Stimulated activated CD8-positive, alpha-beta memory T cell treated with anti-CD3 and anti-CD28 coated beads, Interleukin-2, amount 100 ng/mL, for 1 hour (primary cell): ENCODE measurements around the gene CIAO3.
"Not testable (repeated sequence)": the region's sequence is repeated elsewhere in the genome, so short reads cannot be mapped to it uniquely, and the experiment has no call there.

Source experiments
- DNase-seq, 2 donors: peaks; one replicate each; pipeline ENCODE4 v3.0.0-alpha.2; 2020; ENCODE audit warnings: low read depth in 2 of 2

CIAO3 gene

GRCh38 chr16:724188-725040 lies 16.4 kb downstream of the CIAO3 start:
- DNase-seq, result no peak

GRCh38 chr16:723695-724094 lies 17.1 kb downstream of the CIAO3 start:
- DNase-seq, result no peak

- DNase-seq, result no peak
Measured at GRCh38 chr16:722835-723633, 17.8 kb downstream of the CIAO3 start.

DNA sequence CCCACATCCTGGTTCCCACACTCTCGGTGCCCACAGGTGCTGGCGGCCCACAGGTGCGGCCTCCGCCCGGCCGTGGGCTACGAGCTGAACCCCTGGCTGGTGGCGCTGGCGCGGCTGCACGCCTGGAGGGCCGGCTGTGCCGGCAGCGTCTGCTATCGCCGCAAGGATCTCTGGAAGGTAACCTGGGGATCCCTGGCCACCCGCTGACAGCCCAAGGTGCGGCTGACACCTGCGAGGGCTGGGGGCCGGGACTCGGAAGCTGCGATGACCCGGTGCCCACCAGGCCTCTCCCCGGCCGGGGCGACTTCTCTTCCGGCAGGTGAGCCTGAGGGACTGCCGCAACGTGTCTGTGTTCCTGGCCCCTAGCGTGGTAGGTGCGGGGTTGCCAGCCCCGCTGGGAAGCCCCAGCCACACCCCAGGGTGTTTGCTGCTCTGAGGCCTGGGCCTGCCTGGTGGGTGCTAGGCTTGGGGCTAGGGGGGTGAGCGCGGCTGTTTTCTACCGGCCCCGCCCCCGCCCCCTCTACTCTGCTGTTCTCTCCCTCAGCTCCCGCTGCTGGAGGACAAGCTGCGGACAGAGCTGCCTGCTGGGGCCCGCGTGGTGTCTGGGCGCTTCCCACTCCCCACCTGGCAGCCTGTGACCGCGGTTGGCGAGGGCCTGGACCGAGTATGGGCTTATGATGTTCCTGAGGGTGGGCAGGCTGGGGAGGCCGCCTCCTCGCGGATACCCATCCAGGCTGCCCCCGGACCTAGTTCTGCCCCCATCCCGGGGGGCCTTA lies 18.8 kb downstream of the CIAO3 start:
- no peak for DNase-seq

DNA sequence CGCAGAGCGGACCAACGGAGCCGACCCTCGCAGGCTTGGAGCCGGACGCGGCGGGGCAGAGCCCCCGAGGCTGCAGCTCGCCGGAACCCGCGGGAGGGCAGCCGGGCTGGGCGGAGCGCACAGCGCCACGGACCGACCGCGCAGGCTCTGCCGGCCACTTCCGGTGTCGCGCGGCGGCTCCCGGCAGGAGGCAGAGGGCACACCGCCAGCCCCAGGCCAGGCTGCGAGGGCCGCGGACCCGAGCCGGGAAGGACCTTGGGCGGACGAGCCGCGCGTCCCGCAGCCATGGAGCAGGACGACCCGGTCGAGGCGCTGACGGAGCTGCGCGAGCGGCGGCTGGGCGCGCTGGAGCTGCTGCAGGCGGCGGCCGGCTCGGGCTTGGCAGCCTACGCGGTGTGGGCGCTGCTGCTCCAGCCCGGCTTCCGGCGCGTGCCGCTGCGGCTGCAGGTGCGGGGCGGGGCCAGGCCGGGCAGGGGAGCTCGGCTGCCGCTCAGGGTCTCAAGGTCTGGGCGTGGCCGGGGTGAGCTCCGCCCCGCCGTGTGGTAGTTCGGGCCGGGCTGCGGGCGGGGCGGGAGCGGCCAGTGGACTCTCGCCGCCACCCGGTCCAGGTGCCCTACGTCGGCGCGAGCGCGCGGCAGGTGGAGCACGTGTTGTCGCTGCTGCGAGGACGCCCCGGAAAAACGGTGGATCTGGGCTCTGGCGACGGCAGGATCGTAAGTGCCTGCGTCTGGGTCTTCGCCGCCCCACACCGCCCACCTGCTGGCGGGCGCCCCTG lies 19.6 kb downstream of the CIAO3 start, which contains the start of gene ANTKMT:
TSS of gene ANTKMT (plus strand) at position 157 of the 775 bp plus-strand sequence. CDS start at position 286, 129 bp downstream.
- DNase-seq, result peak in 1 of 2 donors; percentile 53

DNA sequence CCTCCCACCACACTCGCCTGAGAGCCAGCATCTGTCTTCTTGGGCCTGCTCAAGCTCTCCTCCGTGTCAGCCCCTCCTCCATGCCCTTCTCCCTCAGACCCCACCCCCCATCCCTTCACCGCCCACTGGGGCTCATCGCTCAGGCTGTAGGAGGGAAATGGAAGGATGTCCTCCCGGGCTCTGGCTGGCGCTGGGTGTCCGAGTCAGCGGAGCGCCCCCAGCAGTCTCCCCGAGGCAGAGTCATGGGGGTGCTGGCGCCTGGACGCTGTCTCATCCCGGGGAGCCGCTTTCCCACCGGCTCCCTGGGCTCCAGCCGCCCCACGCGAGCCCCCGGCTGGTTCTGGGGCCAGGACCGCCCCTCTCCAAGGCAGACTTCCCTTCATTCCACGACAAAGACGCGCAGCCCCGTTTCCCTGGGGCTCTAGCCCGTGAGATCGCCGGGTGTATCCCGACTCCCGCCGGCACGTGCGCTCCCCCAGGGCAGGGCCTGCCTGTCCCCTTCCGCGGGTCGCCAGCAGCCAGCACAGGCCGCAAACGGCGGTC lies 20.3 kb downstream of the CIAO3 start:
- DNase-seq, result no peak

DNA sequence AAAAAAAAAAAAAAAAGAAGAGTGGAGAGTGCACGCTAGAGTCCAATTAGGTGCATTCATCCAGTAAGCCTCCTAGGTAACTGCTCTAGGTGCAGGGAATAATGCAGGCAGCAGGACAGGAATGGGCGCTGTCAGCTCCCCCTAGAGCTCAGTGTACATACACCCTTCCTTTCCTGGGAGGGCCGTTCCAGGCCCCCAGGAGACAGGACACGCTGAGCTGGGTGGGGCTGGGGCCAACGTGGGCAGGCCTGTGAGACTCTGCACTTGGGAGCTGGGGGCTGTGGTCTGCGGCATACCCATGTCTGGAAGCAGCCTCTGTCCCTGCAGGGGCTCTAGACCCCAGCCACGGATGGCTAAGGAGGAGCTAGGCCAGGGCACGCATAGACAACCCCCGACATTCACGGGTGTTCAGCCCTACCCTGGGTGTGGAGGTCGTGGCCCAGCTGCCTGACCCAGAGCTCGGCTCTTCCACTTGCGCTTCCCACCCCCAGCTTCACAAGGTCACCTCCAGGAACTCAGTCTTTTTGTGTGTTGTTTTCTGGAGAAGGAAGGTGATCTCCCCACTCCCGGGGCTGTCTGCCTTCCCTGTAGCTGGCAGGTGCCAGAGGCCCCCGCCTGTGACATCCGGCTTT lies 20.9 kb downstream of the CIAO3 start:
- no peak for DNase-seq

- DNase-seq, result no peak
Measured at GRCh38 chr16:718922-719321, 21.9 kb downstream of the CIAO3 start.

- DNase-seq, result no peak
Measured at GRCh38 chr16:718389-718788, 22.4 kb downstream of the CIAO3 start.

GRCh38 chr16:717450-718245 lies 23.1 kb downstream of the CIAO3 start:
- DNase-seq, result no peak

- DNase-seq, result no peak
Measured at GRCh38 chr16:716768-717325, 23.9 kb downstream of the CIAO3 start.

- no peak for DNase-seq
Measured at GRCh38 chr16:716200-716568, 24.6 kb downstream of the CIAO3 start.

DNA sequence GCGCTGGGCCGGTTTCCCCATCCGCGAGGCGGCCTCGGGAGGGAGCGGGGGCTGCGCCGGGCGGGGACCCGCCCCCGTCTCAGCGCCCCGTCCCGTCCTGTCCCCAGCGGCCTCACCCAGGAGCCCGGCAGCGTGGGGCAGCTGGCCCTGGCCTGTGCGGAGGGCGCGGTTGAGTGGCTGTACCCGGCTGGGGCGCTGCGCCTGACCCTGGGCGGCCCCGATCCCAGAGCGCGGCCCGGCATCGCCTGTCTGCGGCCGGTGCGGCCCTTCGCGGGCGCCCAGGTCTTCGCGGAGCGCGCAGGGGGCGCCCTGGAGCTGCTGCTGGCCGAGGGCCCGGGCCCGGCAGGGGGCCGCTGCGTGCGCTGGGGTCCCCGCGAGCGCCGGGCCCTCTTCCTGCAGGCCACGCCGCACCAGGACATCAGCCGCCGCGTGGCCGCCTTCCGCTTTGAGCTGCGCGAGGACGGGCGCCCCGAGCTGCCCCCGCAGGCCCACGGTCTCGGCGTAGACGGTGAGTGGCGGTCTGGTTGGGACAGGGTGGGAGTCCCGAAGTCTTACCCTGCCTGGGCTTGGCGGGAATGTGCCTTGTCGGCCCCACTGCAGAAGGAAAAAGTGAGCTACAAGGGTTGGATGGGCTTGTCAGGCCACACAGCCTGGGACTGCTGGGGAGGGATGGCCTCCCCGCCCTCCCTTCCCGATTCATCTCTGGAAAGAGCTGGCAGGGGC lies 25.2 kb downstream of the CIAO3 start:
- no peak for DNase-seq

GRCh38 chr16:714558-715476 lies 26.0 kb downstream of the CIAO3 start, which contains the start of gene METRN:
TSS of gene METRN (plus strand) at chr16:715118. CDS start at chr16:715290, 172 bp downstream.
- DNase-seq, result peak; percentile 79 to 81

GRCh38 chr16:714079-714478 lies 26.7 kb downstream of the CIAO3 start:
- DNase-seq, result no peak

- not testable (repeated sequence) for DNase-seq
Measured at GRCh38 chr16:712740-713250, 28.0 kb downstream of the CIAO3 start.
